DMS 273 (cell line): ENCODE data around the gene EMSY.
"Not testable (repeated sequence)": the region's sequence is repeated elsewhere in the genome, so short reads cannot be mapped to it uniquely, and the experiment has no call there.

Experiments
- DNase-seq: peaks from one replicate; lab custom pipeline; 2025; ENCODE audit not compliant: unreplicated experiment; lab: John Stamatoyannopoulos, UW

Gene EMSY

DNA sequence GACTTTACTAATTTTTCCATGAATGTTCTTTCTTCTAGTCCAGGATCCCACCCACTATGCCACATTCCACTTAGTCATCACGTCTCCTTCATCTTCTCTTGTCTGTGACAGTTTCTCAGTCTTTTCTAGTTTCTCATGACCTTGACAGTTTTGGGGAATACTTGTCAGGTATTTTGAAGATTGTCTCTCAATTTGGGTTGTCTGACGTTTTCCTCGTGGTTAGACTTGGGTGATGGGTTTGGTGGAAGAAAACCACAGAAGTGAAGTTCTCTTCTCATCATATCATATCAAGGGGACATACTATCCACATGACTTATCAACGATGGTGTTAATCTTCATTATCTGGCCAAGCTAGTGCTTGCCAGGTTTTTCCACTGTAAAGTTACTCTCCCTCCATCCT lies 123.3 kb downstream of the EMSY start:
- DNase-seq = no peak

DNA sequence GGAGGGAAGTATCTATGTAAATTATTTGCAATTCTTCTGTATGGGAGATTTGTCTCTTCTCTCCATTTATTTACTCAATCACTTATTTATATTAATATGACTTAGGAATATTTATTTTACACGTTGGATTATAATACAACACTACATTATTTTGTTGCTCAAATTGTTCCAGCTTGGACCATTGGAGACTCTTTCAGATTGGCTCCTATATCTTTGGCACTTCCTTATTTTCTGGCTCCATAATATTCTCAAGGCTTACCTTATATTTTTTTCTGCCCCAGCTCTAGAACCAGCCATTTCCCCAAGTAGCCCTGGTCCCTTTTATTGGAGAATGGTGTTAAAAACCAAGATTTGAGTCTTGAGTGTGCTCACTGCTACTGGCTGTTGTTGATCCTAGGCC lies 123.8 kb downstream of the EMSY start:
- no peak for DNase-seq

DNA sequence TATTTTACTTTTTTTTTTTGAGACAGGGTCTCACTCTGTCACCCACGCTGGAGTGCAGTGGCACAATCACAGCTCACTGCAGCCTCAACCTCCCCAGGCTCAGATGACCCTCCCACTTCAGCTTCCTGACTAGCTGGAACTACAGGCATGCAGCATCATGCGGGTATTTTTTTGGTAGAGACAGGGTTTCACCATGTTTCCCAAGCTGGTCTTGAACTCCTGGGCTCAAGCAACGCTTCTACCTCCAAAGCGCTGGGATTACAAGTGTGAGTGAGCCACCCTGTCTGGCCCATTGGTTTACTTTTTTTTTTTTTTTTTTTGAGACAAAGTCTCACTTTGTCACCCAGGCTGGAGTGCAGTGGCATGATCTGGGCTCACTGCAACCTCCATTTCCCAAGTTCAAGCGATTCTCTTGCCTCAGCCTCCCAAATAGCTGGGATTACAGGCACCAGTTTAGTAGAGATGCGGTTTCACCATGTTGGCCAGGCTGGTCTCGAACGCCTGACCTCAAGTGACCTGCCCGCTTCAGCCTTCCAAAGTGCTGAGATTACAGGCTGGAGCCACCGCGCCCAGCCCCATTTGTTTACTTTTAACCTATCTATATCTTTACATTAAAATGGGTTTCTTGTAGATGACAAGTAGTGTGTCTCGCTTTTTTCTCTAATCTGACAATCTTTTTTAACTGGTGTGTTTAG lies 127.5 kb downstream of the EMSY start:
- not testable (repeated sequence) for DNase-seq

DNA sequence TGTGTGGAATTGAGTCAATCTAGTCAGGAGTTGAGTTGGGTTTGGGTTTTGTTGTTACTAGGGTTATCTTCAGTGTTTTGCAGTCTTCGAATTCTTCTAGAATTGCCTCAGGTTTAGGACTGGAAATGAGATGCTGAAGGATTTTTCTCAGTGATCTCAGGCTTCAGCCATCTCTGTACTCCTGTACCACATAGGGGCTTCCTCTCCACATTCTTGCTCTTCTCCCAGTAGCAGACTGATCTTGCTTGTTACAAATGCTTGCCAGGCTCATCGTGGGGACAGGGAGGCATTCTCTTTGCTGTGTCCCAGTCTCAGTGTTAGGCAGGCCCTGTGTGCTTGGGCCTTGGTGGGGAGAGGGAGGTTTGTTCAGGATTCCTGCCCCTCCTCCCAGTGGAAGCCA lies 129.6 kb downstream of the EMSY start:
- DNase-seq = no peak

DNA sequence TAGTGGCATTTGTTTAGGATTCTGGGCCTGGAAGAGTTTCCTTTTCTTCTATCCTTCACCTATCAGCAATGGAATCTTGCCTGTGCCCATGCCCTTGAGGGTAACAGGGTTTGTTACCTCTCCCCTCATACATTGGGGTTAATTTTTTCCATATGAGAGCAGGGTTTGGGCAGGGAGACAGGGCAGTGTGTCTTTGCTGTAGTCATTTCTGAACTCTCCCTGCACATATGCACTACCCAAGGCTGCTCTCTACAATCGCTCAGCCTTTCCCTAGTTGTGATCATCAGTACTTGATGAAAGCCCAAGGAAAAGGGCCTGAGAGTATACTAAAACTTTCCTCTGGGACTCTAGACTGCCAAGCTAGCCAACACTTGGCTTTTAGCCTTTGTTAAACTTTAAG lies 130.1 kb downstream of the EMSY start:
- DNase-seq = no peak

DNA sequence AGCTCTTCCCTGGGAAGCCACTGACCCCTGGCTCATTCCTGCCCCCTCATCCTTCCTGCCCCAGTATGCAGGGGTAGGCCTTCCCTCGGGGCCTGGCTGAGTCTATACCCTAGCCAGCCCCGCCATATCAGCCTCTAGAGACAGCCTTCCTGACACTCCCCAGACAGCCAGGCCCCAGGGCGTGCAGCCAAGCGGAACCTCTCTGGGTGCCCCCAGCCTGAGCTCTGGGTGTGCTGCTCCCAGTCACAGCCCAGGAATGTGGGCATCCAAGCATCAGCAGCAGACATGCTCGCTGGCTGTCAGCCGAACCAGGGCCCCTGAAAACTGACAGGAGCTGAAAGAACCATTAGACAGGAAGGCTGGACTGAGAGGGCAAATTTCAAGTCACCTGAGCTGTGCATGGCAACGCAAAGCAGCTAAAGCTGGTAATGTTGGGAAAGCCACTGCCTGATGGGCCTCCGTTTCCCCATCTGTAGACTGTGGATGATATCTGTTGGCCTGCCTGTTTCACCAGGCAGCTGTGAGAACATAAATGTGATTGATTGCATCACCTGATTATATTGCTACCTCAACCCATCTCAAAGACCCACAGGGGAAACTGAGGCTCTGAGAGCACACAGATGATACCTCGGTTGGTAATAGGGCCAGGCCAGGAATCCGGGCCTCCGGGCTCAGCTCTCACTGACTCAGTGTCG lies 132.6 kb downstream of the EMSY start:
- no peak for DNase-seq

DNA sequence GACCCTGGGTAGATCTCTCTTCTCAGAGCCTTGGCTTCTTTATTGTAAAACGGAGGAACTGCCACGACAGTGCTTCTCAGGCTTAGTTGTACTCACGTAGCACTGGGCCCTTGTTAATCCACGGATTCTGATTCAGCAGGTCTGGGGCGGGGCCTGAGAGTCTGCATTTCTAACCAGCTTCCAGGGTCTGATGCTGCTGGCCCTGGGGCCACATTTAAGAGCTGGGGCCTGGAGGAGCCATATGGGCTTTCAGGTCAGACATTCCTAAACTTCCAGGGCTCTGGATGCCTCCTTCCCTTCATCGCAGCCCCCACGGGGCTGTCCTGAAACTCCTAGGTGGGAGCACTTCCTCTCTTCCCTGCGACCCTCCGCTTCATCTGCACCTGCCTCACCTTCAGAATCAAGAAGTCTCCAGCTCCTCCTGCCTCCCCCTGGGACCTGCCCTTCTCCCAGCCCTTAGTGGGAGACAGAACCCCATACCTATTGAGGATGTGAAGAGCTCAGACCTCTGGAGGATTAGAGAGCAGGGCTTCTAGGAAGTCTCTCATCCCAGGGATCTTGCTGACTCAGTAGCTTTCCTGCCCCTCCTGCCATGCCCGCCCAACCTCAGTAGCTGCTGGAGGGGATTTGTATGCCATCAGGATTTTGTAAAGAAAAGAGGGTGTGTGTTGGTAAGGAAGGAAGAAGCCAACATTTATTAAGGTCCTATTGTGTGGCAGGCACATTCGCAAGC lies 133.3 kb downstream of the EMSY start:
- no peak for DNase-seq

DNA sequence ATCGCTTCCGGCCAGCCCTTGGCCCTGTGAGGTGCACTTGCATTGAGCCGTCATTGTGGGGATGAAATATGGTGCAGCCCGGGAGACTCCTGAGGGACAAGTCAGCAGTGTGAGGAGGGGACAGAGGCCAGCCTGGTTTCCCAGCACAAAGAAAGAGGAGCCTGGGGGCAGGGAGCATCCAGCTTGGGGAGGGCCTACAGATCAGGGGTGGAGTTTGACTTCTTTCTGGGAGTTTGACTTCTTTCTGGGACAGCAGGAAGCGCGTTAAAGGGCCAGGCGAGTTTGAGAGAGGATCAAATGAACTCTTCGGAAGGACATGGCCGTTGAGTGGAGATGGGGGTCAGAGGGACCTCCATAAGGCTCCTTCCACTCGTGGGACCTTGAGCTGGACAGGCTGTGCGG lies 133.8 kb downstream of the EMSY start:
- DNase-seq = no peak

DNA sequence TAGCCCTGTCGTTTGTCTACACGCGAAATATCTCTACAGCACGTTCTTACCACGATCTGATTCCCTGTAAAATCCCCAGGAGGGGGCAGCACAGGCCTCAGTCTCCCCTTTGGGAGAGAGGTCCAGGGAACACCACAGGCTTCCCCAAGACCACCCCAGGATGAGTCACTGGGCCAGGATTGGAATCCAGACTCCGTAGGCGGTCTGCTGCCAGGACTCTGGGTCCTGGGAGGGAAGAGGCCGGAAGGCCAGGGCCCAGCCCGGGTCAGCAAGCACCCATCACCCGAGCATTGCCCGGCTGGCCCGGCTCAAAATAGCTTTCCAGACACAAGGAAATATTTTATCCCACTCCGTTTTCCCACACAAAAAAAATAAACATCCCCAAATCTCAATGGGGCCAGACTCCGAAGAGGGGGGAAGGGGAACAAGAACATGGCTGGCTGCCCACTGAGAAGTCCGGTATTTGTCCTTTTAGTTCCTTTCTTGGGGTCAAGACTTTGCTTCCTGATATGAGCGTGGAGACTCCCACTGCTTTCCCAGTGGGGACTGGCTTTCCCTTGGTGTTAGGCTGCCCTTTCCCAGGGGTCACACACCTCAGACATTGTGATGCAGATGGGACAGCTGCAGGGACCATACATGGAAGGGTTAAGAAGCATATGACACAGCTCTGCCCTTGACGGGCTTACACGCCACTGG lies 134.4 kb downstream of the EMSY start:
- DNase-seq = peak; percentile 14

DNA sequence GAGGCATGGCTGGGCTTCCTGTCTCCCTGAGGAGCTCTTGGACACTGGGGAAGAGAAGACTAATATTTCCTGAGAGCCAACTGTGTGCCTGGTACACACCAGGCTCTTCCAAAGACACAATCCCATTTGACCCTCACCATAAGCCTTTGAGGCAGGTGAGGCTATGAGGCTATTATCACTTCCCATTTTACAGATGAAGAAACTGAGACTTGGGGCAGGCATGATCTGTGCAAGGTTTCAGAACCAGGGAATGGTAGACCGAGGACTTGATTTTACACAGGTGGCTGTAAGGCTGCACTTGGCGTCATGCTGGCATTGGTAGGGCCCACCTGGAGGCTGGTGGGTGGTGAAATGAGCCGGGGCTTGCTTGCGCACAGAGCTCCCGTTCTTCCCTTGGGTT lies 134.9 kb downstream of the EMSY start:
- DNase-seq = no peak

DNA sequence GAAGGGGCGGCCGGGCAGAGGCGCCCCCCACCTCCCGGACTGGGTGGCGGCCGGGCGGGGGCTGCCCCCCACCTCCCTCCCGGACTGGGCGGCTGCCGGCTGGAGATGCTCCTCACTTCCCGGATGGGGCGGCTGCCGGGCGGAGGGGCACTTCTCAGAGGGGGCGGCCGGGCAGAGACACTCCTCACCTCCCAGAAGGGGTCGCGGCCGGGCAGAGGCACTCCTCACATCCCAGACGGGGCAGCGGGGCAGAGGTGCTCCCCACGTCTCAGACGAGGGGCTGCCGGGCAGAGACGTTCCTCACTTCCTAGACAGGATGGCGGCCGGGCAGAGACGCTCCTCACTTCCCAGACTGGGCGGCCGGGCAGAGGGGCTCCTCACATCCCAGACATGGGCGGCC lies 137.7 kb downstream of the EMSY start:
- not testable (repeated sequence) for DNase-seq

DNA sequence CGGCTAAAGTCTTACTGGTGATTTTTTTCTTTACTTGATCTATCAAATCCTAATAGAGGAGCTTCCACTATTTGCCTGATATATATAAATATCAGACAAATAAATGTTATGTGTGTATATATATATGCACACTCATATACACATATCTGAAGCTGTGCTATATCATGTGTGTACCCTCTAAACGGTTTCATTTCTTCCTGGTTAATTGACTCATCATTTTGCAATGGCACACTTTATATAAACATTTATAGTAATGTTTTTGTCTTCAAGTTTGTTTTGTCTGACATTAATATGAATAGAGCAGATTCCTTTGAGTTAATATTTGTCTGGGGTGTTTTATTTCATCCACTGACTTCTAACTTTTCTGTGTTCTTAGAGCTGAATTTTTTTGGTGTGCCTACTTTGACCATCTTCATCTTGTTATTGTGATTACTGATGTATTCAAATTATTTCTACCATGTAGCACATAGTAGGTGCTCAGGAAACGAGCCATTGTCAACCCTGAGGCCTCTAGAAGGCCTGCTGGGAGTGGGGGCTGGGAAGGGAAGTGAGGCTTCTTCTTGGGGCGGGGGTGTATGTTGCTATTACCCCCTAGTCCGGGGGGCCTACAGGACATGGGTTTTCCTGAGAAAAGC lies 143.1 kb downstream of the EMSY start:
- no peak for DNase-seq

DNA sequence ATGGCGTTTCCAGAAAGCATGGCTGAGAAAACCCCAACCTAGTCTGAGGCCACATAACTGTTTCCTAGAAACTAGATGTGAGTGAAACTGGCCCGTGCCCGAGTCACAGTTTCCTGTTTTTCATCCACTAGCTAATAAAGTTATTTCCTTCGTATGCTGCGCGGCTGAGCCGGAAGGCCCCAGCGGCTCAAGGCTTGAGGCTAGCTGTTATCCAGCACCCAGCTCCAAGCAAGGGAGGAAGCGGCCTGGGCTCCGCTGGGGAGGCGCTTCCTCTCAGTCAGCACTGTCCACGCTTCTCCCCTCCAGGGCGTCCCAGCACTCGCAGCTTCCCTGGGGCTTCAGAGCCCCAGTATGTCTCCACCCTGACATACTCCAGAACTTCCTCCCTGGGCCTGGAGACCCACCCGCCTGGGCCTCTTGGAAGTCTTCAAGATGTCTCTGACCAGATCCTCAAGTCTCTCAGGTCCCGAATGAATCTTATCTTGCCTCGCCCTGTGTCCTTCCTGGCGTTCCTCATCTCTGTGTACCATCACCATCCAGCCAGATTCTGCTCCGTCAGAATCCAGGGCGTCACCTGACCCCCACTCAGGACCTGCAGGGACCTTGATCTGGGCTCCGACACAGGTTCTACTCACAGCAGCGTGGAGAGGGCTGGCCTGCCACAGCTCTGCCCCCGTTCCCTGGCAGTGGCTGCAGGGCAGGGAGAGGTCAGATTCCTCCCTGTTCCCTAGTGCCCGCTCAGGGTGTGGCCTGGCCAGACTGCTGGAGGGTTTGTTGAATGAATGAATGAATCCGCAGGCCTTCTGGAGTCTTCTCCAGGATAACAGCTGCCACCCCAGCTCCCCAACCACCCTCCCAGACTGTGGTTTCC lies 143.9 kb downstream of the EMSY start:
- no peak for DNase-seq

DNA sequence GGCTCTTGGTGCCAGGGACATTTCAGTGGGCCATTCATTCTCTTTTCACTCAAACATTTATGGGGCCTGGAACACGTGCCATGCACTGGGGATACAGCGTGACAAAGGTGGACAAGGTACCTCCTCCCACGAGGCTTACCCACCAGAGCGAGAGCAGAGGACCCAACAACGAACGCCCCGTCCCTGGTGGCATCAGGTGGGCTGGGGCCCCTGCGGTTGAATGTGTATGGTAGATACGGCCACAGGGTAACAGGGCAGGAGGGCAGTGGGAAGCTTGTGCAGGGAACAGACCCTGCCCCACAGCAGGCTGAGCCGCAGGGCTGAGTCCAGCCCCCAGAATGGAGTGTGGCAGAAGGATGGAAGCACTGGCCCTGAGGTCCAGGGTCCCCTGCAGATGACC lies 144.7 kb downstream of the EMSY start:
- no peak for DNase-seq

DNA sequence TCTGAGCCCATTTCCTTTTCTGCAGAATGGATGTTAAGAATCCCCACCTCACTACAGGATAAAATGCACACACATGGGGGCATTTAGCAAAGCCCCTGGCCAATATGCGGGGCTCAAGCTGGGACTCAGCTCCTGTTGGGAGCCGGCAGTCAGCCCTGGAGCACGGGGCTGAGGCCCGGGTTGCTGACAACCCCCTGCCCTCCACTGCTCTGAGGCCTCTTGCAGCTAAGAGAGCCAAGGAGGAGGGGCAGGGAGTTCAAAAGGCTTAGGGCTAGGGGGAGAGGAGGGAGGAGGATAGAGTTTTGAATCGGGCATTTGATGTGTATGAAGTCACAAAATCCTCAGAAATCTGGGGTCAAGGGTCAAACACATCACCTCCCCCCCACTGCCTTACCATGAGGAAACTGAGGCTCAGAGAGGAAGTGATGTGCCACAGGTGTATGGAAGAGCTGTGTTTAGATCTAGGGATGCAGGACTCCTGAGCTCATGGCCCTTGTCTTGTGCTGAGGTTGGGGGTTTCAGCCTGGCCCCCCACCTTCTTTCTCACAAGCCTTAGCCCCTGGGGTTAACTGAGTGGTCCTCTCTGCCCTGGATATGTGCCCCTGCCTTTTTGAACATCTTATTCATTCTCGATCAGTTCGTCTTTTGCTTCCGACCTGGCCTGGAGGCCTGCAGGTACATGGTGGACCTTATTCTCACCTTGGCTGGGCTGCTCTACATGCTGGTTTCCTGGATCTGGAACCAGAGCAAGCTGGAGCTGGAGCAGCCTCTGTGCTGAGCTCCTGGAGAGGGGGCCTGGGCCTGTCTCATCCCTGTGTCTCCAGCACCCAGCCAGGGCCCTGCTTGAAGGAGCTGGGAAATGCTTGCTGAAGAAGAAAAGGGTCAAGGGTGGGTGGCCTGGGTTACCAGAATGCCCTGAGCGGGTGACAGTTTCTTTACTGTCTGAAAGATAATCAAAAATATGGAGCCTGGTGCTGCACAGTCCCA lies 145.4 kb downstream of the EMSY start:
- no peak for DNase-seq

DNA sequence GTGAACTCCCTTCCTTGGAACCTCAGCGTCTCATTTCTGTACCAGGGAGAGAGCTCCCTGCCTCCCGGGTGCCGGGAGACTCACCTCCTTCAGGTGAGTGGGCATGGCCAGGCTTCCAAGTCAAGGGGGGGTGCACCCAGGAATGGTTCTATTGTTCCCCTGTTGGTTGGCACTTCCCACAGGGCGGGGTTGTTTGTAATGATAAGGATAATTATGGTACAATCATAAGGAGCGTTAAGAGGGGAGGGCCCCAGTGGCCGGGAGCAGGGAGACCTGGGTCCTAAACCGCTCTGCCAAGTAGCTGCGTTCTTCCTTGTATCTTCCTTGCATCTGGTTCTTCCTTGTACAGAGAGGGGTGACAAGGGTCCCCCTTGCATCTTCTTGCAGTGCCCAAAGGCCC lies 146.6 kb downstream of the EMSY start:
- DNase-seq = no peak

DNA sequence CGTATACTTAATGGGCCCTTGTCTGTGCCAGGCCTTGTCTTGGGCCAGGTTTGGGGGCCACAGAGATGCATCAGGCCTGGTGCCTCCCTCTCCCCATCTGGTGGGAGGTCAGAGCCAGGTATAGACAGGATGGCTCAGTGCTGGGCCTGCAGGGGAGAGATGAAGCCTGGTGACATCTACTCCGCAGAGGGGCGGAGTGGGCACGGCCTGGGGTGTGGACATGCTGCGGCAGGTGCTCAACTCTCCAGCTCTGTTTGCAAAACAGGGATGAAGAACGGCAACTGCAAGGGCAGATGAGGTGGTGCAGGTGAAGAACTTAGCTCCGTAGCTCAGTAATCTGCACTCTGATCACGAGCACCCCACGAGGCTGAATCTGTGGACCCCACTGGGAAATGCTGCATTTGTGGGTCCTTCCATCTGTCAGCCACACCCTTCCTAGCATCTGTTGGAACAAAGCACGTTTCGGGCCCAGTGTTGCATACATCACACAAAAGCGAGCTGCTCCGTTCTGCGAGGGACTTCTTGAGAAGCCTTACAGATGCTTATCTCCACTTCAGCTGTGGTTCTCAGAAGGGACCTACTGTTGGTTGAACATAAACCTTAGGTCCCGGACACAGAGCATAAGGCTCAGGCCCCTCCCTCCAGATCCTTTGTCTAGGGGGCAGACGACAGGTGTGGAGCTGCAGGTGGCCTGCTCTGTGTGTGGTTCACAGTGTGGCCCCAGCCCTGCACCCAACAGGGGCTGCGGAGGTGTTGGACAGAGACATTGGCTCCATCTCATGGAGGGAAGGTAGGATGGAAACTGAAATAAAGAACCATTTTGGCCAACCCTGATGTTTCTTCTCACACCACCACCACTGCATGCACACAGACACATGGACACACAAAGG lies 147.5 kb downstream of the EMSY start:
- no peak for DNase-seq

DNA sequence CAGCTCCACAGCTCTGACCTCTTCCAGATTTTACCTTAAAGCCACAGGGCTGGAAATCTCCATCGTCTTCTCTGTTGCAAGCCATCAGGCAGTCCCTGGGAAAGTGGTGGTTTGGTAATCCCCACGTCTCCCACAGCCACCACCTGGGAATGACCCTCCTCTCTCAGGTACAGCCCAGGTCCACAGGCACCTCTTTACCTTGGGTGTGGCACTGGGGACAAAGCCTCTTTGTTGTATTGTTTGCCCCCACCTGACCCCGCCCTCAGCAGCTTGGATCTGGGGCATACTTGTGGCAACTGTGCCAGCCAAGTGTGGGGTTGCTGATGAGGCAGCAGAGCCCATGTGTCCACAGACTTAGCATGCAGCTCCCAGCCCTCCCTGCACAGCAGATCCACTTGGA lies 148.1 kb downstream of the EMSY start:
- DNase-seq = no peak
